T-helper 17 cell (primary cell): ENCODE results near the gene DIAPH3. TPM values are rescaled to one million over a fixed set of nuclear protein-coding genes. Genes with fewer than 3 reads are reported as not detected.

Experiments used
- ATAC-seq: fragments of 150-1000 bp; cut with Tn5 transposase; 2 replicates; pipeline ENCODE4 v1.10.0; 2021; ENCODE audit warnings: mild to moderate bottlenecking, moderate library complexity
- DNase-seq, 3 donors: peaks; one replicate each; pipeline versions ENCODE4 v3.0.0 to v3.0.0-alpha.2; 2020 to 2021
- H3K9me3 ChIP-seq: one replicate; pipeline ENCODE4 v1.7.0; 2013; ENCODE audit warnings: low read length, mild to moderate bottlenecking; ENCODE audit not compliant: control insufficient read depth, poor library complexity, severe bottlenecking
- H3K27ac Mint-ChIP-seq: one replicate; pipeline ENCODE4 v1.8.0; 2022; ENCODE audit warnings: mild to moderate bottlenecking, moderate library complexity, mixed read lengths
- H3K27me3 Mint-ChIP-seq: one replicate; pipeline ENCODE4 v1.8.0; 2022; ENCODE audit warnings: mixed read lengths
- H3K36me3 Mint-ChIP-seq: one replicate; pipeline ENCODE4 v1.8.0; 2022; ENCODE audit warnings: low read depth, mixed read lengths
- H3K4me1 Mint-ChIP-seq: one replicate; pipeline ENCODE4 v1.8.0; 2022; ENCODE audit warnings: mild to moderate bottlenecking, mixed read lengths
- H3K4me3 Mint-ChIP-seq: one replicate; pipeline ENCODE4 v1.8.0; 2022; ENCODE audit warnings: mild to moderate bottlenecking, moderate library complexity, mixed read lengths
- total RNA-seq, 4 donors: library from RNA in 2 of 4; stranded (reverse) in 2 of 4; gene quantifications; one replicate each; pipeline ENCODE4 v1.2.3 and lab custom pipeline; 2022 to 2026

DIAPH3 gene
- total RNA-seq, 2 donors from 2014 or later = 0.42 TPM; not detected in 1

DNA sequence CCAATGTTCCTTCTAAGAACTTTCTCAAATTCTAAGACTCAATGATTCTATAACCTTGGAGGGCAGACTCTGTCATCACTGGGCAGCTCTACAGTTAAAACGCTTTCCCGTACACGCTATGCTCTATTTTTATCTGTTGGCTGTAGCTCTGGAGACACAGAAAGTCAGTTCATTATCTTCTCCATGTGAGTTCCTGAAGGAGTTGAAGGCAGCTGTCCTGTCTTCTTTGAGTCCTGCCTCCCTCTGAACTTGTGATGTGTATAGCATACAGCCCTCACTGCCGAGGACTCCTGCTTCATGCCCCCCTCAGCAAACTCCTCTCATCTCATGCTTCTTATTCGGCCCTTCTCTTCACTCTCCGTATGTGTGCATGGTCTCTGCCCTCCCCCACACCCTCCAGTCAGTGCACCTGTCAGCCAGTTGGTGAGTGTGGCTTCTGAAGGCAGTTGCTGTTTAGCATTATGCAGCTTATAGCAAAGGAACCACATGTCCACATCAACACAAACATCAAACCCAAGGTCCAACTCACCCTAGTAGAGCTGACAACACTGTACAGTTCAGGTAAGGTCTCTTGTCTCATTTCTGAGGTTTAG, 504.9 kb downstream of the DIAPH3 start:
- Mint-ChIP-seq H3K4me1 (no peaks in the 10 kb centered on the region), H3K27ac (no peak overlapping the region), H3K4me3 (no peak overlapping the region), H3K27me3 (peaks cover 10% of the 10 kb centered on the region), H3K36me3 (no peaks in the 10 kb centered on the region)
- ATAC-seq (no peak), DNase-seq (no peak)
- H3K9me3 ChIP-seq = no peaks in the 10 kb centered on the region

- no peaks in the 10 kb centered on the region for H3K4me1 Mint-ChIP-seq
- H3K27me3 Mint-ChIP-seq = peaks cover 10% of the 10 kb centered on the region
- H3K27ac Mint-ChIP-seq = no peak overlapping the region
- no peaks in the 10 kb centered on the region for H3K9me3 ChIP-seq
- no peak overlapping the region for H3K4me3 Mint-ChIP-seq
- DNase-seq (no peak), ATAC-seq (no peak)
- no peaks in the 10 kb centered on the region for H3K36me3 Mint-ChIP-seq
These were observed 505.5 kb downstream of the DIAPH3 start for GRCh38 chr13:59658027-59658737.

DNA sequence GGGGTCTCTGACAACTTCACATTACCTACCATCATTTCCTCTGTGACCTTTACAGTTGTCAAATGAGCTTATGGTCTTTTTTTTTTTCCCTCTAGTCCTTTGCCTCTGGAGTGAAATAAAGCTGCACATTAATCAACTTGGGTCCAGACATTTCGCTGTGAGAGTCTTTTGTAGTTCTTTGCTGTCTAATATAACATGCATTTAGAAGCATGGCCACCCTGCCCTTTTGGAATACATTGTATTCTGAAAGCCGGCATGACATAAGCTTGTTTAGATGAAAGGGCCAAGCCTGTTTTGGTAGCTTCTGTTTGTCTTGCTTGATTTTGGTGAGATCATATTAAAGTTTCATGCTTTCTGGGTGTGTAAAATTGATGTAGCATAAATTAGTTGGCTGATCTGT, 509.8 kb downstream of the DIAPH3 start:
- Mint-ChIP-seq H3K36me3 (no peaks in the 10 kb centered on the region), H3K27me3 (peaks cover 24% of the 10 kb centered on the region), H3K27ac (no peak overlapping the region), H3K4me3 (no peak overlapping the region), H3K4me1 (no peaks in the 10 kb centered on the region)
- H3K9me3 ChIP-seq = no peaks in the 10 kb centered on the region
- ATAC-seq = no peak
- DNase-seq = no peak

GRCh38 chr13:59651479-59651878, 512.2 kb downstream of the DIAPH3 start:
- H3K27ac Mint-ChIP-seq = no peak overlapping the region

DNA sequence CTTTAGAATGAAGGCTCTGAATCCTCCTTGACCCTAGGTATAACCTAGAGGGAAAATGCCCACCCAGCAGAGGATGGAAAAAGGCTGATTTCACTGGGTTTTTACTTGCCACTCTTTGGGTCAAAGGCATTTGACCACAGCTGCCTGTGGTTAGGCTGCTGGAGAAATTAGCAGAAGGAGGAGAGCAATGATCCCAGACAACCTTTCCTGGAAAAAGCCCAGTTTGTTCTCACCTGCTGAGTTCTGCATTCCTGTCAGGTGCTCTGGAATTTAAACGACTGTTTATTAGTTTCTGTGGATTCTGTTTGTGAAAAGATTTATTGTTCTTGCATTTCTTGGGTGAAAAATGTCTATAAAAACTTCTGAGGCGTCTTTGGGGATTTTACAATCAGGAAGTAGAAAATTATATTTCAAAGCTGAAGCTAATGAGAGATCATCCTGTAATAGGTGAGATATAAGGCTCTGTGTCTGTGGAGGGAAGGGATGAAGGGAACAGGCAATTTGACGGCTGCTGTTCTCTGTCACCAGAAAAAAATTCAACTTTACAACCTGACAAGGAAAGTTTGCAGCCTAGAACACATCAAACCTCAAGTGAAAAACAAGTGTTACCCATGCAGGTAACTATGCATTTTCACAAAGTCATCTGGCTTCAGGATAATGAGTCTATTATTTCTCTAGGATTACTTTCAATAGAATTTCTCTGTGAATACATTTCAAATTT, 519.7 kb downstream of the DIAPH3 start:
- peaks cover 19% of the 10 kb centered on the region for H3K27me3 Mint-ChIP-seq
- DNase-seq (no peak), ATAC-seq (no peak)
- H3K4me3 Mint-ChIP-seq = no peak overlapping the region
- H3K9me3 ChIP-seq = no peaks in the 10 kb centered on the region
- H3K27ac Mint-ChIP-seq = no peak overlapping the region
- peaks cover 3% of the 10 kb centered on the region for H3K36me3 Mint-ChIP-seq
- H3K4me1 Mint-ChIP-seq = no peaks in the 10 kb centered on the region

More at GRCh38 chr13:59651479-59651878, 512.2 kb downstream of the DIAPH3 start:
- Mint-ChIP-seq H3K27me3 (peaks cover 19% of the 10 kb centered on the region), H3K36me3 (peaks cover 2% of the 10 kb centered on the region), H3K4me3 (peak overlapping the region; percentile 1), H3K4me1 (no peaks in the 10 kb centered on the region)
- ATAC-seq (no peak), DNase-seq (no peak)
- no peaks in the 10 kb centered on the region for H3K9me3 ChIP-seq

- no peak for ATAC-seq
- no peaks in the 10 kb centered on the region for H3K9me3 ChIP-seq
- H3K4me3 Mint-ChIP-seq = no peak overlapping the region
These were observed 520.3 kb downstream of the DIAPH3 start for GRCh38 chr13:59643364-59643841.

DNA sequence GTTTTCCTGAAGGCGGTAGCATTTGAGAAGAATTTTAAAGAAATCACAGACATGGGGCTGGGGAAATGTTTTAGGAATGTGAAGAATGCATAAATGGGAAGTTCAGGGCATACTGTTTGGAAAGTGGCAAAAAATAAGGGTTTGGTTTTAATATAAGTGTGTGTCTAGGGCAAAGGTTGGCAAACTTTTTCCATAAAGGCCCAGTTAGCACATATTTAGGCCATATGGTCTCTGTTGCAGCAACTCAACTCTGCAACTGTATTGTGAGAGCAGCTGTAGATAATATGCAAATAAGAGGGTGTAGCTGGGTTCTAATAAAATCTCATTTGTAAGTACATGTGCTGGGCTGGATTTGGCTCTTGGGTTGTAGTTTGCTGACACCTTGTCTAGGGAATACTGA, 521.9 kb downstream of the DIAPH3 start:
- no peak for DNase-seq
- H3K4me3 Mint-ChIP-seq = no peak overlapping the region
- H3K36me3 Mint-ChIP-seq = peaks cover 2% of the 10 kb centered on the region
- no peaks in the 10 kb centered on the region for H3K9me3 ChIP-seq
- H3K4me1 Mint-ChIP-seq = no peaks in the 10 kb centered on the region
- H3K27ac Mint-ChIP-seq = no peak overlapping the region
- peaks cover 21% of the 10 kb centered on the region for H3K27me3 Mint-ChIP-seq
- no peak for ATAC-seq

More at GRCh38 chr13:59643364-59643841, 520.3 kb downstream of the DIAPH3 start:
- H3K27me3 Mint-ChIP-seq = peaks cover 19% of the 10 kb centered on the region
- H3K4me1 Mint-ChIP-seq = no peaks in the 10 kb centered on the region
- DNase-seq = no peak
- H3K27ac Mint-ChIP-seq = no peak overlapping the region
- H3K36me3 Mint-ChIP-seq = peaks cover 3% of the 10 kb centered on the region

- DNase-seq = no peak
- H3K9me3 ChIP-seq = no peaks in the 10 kb centered on the region
- Mint-ChIP-seq H3K4me1 (no peaks in the 10 kb centered on the region), H3K27ac (no peak overlapping the region), H3K4me3 (no peak overlapping the region), H3K27me3 (peaks cover 27% of the 10 kb centered on the region), H3K36me3 (peaks cover 3% of the 10 kb centered on the region)
- no peak for ATAC-seq
These were observed 522.5 kb downstream of the DIAPH3 start for GRCh38 chr13:59641261-59641660.

DNA sequence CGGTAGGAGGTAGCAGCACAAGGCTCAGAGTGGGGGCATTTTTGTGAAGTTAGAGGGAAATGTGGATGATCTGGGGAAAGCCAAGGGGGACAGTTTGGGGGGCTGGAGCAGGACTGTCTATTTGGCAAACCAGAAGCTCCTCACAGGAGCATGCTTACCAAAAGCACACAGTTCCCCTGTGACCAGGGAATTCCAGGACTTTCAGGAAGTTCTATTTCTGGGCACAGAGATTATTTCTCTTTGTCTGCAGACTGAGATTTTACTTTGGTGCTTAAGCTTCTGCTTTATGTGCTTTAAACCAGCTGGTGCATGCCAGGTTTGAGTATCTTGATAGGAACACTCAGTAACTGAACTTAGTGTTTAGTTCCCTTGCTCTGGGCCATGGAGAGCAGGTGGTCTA, 525.3 kb downstream of the DIAPH3 start:
- H3K36me3 Mint-ChIP-seq = peaks cover 3% of the 10 kb centered on the region
- no peaks in the 10 kb centered on the region for H3K4me1 Mint-ChIP-seq
- no peak for DNase-seq
- H3K27me3 Mint-ChIP-seq = peaks cover 38% of the 10 kb centered on the region
- no peaks in the 10 kb centered on the region for H3K9me3 ChIP-seq
- no peak overlapping the region for H3K27ac Mint-ChIP-seq
- no peak for ATAC-seq
- H3K4me3 Mint-ChIP-seq = no peak overlapping the region

GRCh38 chr13:59635589-59635988, 528.1 kb downstream of the DIAPH3 start:
- no peak overlapping the region for H3K27ac Mint-ChIP-seq
- DNase-seq (no peak), ATAC-seq (no peak)
- no peak overlapping the region for H3K4me3 Mint-ChIP-seq
- peaks cover 24% of the 10 kb centered on the region for H3K27me3 Mint-ChIP-seq
- no peaks in the 10 kb centered on the region for H3K9me3 ChIP-seq
- peaks cover 2% of the 10 kb centered on the region for H3K36me3 Mint-ChIP-seq
- H3K4me1 Mint-ChIP-seq = no peaks in the 10 kb centered on the region

- Mint-ChIP-seq H3K36me3 (peaks cover 2% of the 10 kb centered on the region), H3K4me1 (no peaks in the 10 kb centered on the region), H3K27ac (no peak overlapping the region), H3K4me3 (no peak overlapping the region), H3K27me3 (peaks cover 18% of the 10 kb centered on the region)
- DNase-seq (no peak), ATAC-seq (no peak)
- no peaks in the 10 kb centered on the region for H3K9me3 ChIP-seq
These were observed 530.4 kb downstream of the DIAPH3 start for GRCh38 chr13:59633290-59633689.

GRCh38 chr13:59631271-59631670, 532.5 kb downstream of the DIAPH3 start:
- no peaks in the 10 kb centered on the region for H3K9me3 ChIP-seq
- Mint-ChIP-seq H3K4me1 (no peaks in the 10 kb centered on the region), H3K27ac (no peak overlapping the region), H3K27me3 (peaks cover 11% of the 10 kb centered on the region), H3K4me3 (no peak overlapping the region), H3K36me3 (no peaks in the 10 kb centered on the region)
- no peak for DNase-seq
- no peak for ATAC-seq

GRCh38 chr13:59625111-59625510, 538.6 kb downstream of the DIAPH3 start:
- ATAC-seq (no peak), DNase-seq (no peak)
- H3K27ac Mint-ChIP-seq = no peak overlapping the region
- no peak overlapping the region for H3K4me3 Mint-ChIP-seq
- no peaks in the 10 kb centered on the region for H3K4me1 Mint-ChIP-seq
- H3K36me3 Mint-ChIP-seq = no peaks in the 10 kb centered on the region
- no peaks in the 10 kb centered on the region for H3K9me3 ChIP-seq
- peaks cover 17% of the 10 kb centered on the region for H3K27me3 Mint-ChIP-seq
